ENCODE measurements around the gene TUBB. TPM values are rescaled to one million over a fixed set of nuclear protein-coding genes. Genes with fewer than 3 reads are reported as not detected.

TUBB gene
- total and polyA plus RNA-seq, 9 of the 15 experiments (the other 6 are each of a cell fraction or from before 2014, with no cell fraction given), result 971 to 2,870 (median 1,478) TPM

- TF ChIP-seq ZBTB9 (CRISPR knock-in tag; IDR thresholded peaks at IDR 0.05) (no peak), E2F8 (IDR thresholded peaks at IDR 0.05; ENCODE audit: low read depth, partially characterized antibody) (peak; percentile 56), ZNF41 (CRISPR knock-in tag; conservative IDR thresholded peaks at IDR 0.05) (no peak), SREBF2 (CRISPR knock-in tag; IDR thresholded peaks at IDR 0.05) (no peak), NFE2L1 (tag; IDR thresholded peaks at IDR 0.05; ENCODE audit: borderline replicate concordance, low read depth) (no peak), E4F1 (CRISPR knock-in tag; IDR thresholded peaks at IDR 0.05; ENCODE audit: borderline replicate concordance) (no peak; the same call in 1 of the 2 replicates), TRIM28 (IDR thresholded peaks at IDR 0.05) (no peak), ZFP91 (CRISPR knock-in tag; IDR thresholded peaks at IDR 0.05) (no peak), ZSCAN29 (IDR thresholded peaks at IDR 0.05) (no peak), ATF1 (CRISPR knock-in tag; IDR thresholded peaks at IDR 0.05) (no peak), ATF1 (tag; IDR thresholded peaks at IDR 0.05) (peak; percentile 55), ELK1 (CRISPR knock-in tag; IDR thresholded peaks at IDR 0.05) (no peak), U2AF1 (optimal IDR thresholded peaks at IDR 0.05; ENCODE audit: low read depth, low read length) (no peak), GMEB1 (CRISPR knock-in tag; IDR thresholded peaks at IDR 0.05) (no peak; the same call in 1 of the 2 replicates)
Observed at GRCh38 chr6:30686908-30687658, 33.1 kb upstream of the TUBB start (continued).

Measured in K562 (cell line).